Stomach (tissue), 4 donors: Measurements from ENCODE around the gene VEGFB.

Experiments used
- CTCF ChIP-seq, 7 experiments: fragments of 450-650 bp in 4 of 7; fragments of 200-600 bp in 3 of 7; sonication (generic) in 3 of 7; IDR thresholded peaks; one replicate each; pipeline ENCODE4 v1.5.1; 2016 to 2019; ENCODE audit warnings: antibody characterized with exemption in 7 of 7, control low read depth in 2 of 7, mild to moderate bottlenecking in 1 of 7
- EP300 ChIP-seq: sonication (generic); formaldehyde crosslinking; IDR thresholded peaks from one replicate; pipeline ENCODE4 v1.6.1; 2017; ENCODE audit warnings: antibody characterized with exemption
- POLR2A ChIP-seq, 4 donors: fragments of 450-650 bp; IDR thresholded peaks; one replicate each; pipeline ENCODE4 v1.6.1; 2016; ENCODE audit warnings: antibody characterized with exemption in 4 of 4, control low read depth in 2 of 4, mild to moderate bottlenecking in 1 of 4, moderate library complexity in 1 of 4

GRCh38 chr11:64254326-64254725 lies 19.9 kb downstream of the VEGFB start:
- TF ChIP-seq EP300 = no peak
- TF ChIP-seq CTCF (IDR thresholded peaks at IDR 0.05) = no peak
- TF ChIP-seq POLR2A (IDR thresholded peaks at IDR 0.05) = no peak
